CD4-positive, CD25-positive, alpha-beta regulatory T cell (primary cell): Measurements from ENCODE around the gene YOD1. TPM values are rescaled to one million over a fixed set of nuclear protein-coding genes. Genes with fewer than 3 reads are reported as not detected.

Experiments used
- ATAC-seq, 2 donors: fragments of 150-1000 bp; cut with Tn5 transposase; one replicate each; pipeline ENCODE4 v1.10.0; 2021; ENCODE audit warnings: low read depth in 2 of 2, moderate number of reproducible peaks in 2 of 2, moderate library complexity in 1 of 2
- DNase-seq, 3 donors: peaks; one replicate each; pipeline versions ENCODE4 v3.0.0 to v3.0.0-alpha.2; 2012 to 2022; ENCODE audit warnings: mixed read lengths in 1 of 3
- H3K27ac ChIP-seq: one replicate; pipeline ENCODE4 v1.7.0; 2013; ENCODE audit warnings: mild to moderate bottlenecking, low read length; ENCODE audit not compliant: insufficient read depth, poor library complexity, severe bottlenecking
- H3K27me3 ChIP-seq: one replicate; pipeline ENCODE4 v1.7.0; 2013; ENCODE audit warnings: low read length; ENCODE audit not compliant: control insufficient read depth, insufficient read depth
- H3K36me3 ChIP-seq: one replicate; pipeline ENCODE4 v1.7.0; 2013; ENCODE audit warnings: mild to moderate bottlenecking, low read length, moderate library complexity; ENCODE audit not compliant: control insufficient read depth, insufficient read depth
- H3K4me1 ChIP-seq: 2 replicates; pipeline ENCODE4 v1.7.0; 2013; ENCODE audit warnings: mild to moderate bottlenecking, low read length; ENCODE audit not compliant: insufficient read depth, control insufficient read depth, poor library complexity, severe bottlenecking
- H3K4me3 ChIP-seq: one replicate; pipeline ENCODE4 v1.7.0; 2013; ENCODE audit warnings: low read depth, mild to moderate bottlenecking, low read length, moderate library complexity
- H3K9me3 ChIP-seq, 2 experiments: 1 replicate in 1 of 2; 2 replicates in 1 of 2; pipeline ENCODE4 v1.7.0; 2013; ENCODE audit warnings: low read length in 2 of 2, mild to moderate bottlenecking in 1 of 2, moderate library complexity in 1 of 2; ENCODE audit not compliant: control insufficient read depth in 2 of 2
- H3K27ac Mint-ChIP-seq, 3 donors: one replicate each; pipeline ENCODE4 v1.8.0; 2020 to 2022; ENCODE audit warnings: mild to moderate bottlenecking in 3 of 3, mixed read lengths in 3 of 3, moderate library complexity in 2 of 3
- H3K27me3 Mint-ChIP-seq: one replicate; pipeline ENCODE4 v1.8.0; 2022; ENCODE audit warnings: mild to moderate bottlenecking, mixed read lengths
- H3K36me3 Mint-ChIP-seq: one replicate; pipeline ENCODE4 v1.8.0; 2020; ENCODE audit warnings: mixed read lengths
- H3K4me1 Mint-ChIP-seq, 4 donors: one replicate each; pipeline ENCODE4 v1.8.0; 2020 to 2022; ENCODE audit warnings: mixed read lengths in 4 of 4, mild to moderate bottlenecking in 1 of 4
- H3K4me3 Mint-ChIP-seq, 4 donors: one replicate each; pipeline ENCODE4 v1.8.0; 2020 to 2022; ENCODE audit warnings: mild to moderate bottlenecking in 4 of 4, mixed read lengths in 4 of 4, moderate library complexity in 3 of 4
- H3K9me3 Mint-ChIP-seq, 7 donors: one replicate each; pipeline ENCODE4 v1.8.0; 2020 to 2022; ENCODE audit warnings: mixed read lengths in 7 of 7, mild to moderate bottlenecking in 3 of 7, moderate library complexity in 2 of 7
- polyA plus RNA-seq, 4 donors: library from polyadenylated mRNA; unstranded; fragments of 300-500 nt; fragmentation: Illumina TruSeq; gene quantifications; one replicate each; pipeline ENCODE4 v1.2.3, GENCODE V29; 2021
- total RNA-seq: library from RNA; stranded (reverse); gene quantifications from one replicate; pipeline ENCODE4 v1.2.3, GENCODE V29; 2022

YOD1 gene
- total and polyA plus RNA-seq, 5 donors from 2014 or later = 0.76 to 10.8 (median 1.1) TPM

- no peak for ATAC-seq
These were observed 8.9 kb upstream of the YOD1 start for GRCh38 chr1:207059881-207060280.

DNA sequence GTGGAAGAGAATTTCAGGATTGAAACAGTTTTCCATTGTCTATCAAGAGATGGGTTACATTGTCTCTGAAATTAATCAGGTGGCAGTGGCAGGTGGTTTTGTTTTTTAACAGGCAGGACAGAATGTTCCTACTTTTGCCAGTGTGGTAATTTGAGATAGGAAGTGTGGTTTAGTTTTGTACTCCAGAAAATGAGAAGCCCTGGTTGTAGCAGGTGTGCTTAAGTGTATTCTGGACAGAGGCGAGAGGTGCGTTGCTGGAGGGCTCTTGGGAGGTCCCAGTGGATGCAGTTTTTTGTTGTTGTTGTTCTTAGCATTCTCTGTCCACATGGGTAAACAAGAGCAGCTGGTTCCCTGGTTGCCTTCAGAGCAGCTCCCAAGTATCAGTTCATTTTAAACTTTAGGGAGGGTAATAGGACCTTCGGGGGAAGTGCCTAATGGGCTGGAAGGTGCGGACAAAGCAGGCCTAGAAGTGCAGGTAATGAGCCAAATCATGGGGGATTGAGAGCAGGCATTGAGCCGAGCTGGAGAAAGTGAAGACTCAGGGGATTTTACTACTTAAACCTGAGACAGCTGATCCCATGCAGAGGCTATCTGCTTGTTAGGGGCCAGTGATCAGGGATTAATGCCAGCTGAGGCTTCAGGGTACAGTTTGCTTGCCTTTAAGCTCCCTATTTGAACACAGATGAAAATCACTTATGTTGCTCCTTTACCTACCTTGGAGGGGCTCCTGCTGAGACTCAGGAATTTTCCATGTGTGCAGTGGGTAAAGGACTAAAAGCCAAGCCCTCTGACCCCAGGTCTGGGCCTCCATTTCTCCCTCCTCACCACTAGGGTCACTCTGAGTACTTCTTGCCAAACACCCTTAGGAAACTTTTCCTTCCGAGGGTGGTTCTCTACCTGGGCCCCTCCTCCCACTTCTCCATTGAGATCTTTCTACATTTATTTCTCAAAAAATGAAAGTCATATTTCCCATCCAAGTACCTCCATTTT is 8.2 kb upstream of the YOD1 start:
- no peak overlapping the region for H3K27ac Mint-ChIP-seq
- no peaks in the 10 kb centered on the region for H3K9me3 Mint-ChIP-seq
- H3K27me3 Mint-ChIP-seq = peaks cover 9% of the 10 kb centered on the region
- DNase-seq = no peak
- no peak overlapping the region for H3K4me3 ChIP-seq
- no peak overlapping the region for H3K4me3 Mint-ChIP-seq
- no peak overlapping the region for H3K27ac ChIP-seq
- no peaks in the 10 kb centered on the region for H3K36me3 ChIP-seq
- H3K36me3 Mint-ChIP-seq = peaks cover 15% of the 10 kb centered on the region
- H3K4me1 Mint-ChIP-seq = peaks cover 0 to 2% (median under 1%) of the 10 kb centered on the region in 4 donors
- H3K27me3 ChIP-seq = peaks cover 9% of the 10 kb centered on the region
- ATAC-seq = no peak
- H3K9me3 ChIP-seq = no peaks in the 10 kb centered on the region
- H3K4me1 ChIP-seq = no peaks in the 10 kb centered on the region

More at GRCh38 chr1:207059881-207060280, 8.9 kb upstream of the YOD1 start:
- Mint-ChIP-seq H3K36me3 (peaks cover 15% of the 10 kb centered on the region), H3K9me3 (no peaks in the 10 kb centered on the region), H3K4me1 (no peaks in the 10 kb centered on the region), H3K4me3 (no peak overlapping the region), H3K27ac (no peak overlapping the region), H3K27me3 (peaks cover 4% of the 10 kb centered on the region)
- Histone ChIP-seq H3K4me1 (no peaks in the 10 kb centered on the region), H3K9me3 (no peaks in the 10 kb centered on the region), H3K4me3 (no peak overlapping the region), H3K36me3 (no peaks in the 10 kb centered on the region), H3K27me3 (peaks cover 9% of the 10 kb centered on the region), H3K27ac (no peak overlapping the region)
- DNase-seq = no peak

DNA sequence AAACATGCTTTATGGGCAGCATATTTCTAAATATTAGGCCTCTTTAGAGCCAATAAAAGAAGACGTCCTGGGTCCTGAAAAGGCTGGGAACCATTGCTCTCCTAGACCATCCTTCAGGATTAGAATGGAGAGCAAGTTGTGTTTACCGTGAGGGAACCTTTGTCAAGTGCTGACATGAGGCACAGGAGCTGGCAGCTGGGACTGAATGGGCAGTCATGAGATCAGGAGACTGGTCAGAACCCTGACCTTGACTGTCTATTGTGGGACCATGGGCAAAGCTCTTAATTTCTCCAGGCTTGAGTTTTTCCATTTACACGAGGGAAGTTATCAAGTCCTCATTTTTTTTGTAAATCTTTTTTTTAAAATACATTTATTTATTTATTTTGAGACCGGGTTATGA is 7.2 kb upstream of the YOD1 start:
- H3K27me3 Mint-ChIP-seq = peaks cover 11% of the 10 kb centered on the region
- H3K9me3 Mint-ChIP-seq = no peaks in the 10 kb centered on the region
- Histone ChIP-seq H3K9me3 (no peaks in the 10 kb centered on the region), H3K36me3 (no peaks in the 10 kb centered on the region), H3K4me3 (no peak overlapping the region), H3K27me3 (peaks cover 9% of the 10 kb centered on the region), H3K27ac (no peak overlapping the region), H3K4me1 (peaks cover 4% of the 10 kb centered on the region)
- H3K4me1 Mint-ChIP-seq = peaks cover 0 to 7% (median 3%) of the 10 kb centered on the region in 4 donors
- DNase-seq = no peak
- no peak overlapping the region for H3K4me3 Mint-ChIP-seq
- no peak overlapping the region for H3K27ac Mint-ChIP-seq
- peaks cover 9% of the 10 kb centered on the region for H3K36me3 Mint-ChIP-seq
- no peak for ATAC-seq

- Histone ChIP-seq H3K27me3 (peaks cover 9% of the 10 kb centered on the region), H3K9me3 (no peaks in the 10 kb centered on the region), H3K36me3 (no peaks in the 10 kb centered on the region), H3K4me1 (peaks cover 15% of the 10 kb centered on the region), H3K27ac (no peak overlapping the region), H3K4me3 (no peak overlapping the region)
- H3K27me3 Mint-ChIP-seq = peaks cover 15% of the 10 kb centered on the region
- no peaks in the 10 kb centered on the region for H3K36me3 Mint-ChIP-seq
- no peaks in the 10 kb centered on the region for H3K9me3 Mint-ChIP-seq
- ATAC-seq (no peak), DNase-seq (no peak)
- H3K4me1 Mint-ChIP-seq = peaks cover 4 to 22% (median 13%) of the 10 kb centered on the region in 4 donors
- H3K27ac Mint-ChIP-seq = no peak overlapping the region
- H3K4me3 Mint-ChIP-seq = no peak overlapping the region
These were observed 5.7 kb upstream of the YOD1 start for GRCh38 chr1:207056673-207057072.

DNA sequence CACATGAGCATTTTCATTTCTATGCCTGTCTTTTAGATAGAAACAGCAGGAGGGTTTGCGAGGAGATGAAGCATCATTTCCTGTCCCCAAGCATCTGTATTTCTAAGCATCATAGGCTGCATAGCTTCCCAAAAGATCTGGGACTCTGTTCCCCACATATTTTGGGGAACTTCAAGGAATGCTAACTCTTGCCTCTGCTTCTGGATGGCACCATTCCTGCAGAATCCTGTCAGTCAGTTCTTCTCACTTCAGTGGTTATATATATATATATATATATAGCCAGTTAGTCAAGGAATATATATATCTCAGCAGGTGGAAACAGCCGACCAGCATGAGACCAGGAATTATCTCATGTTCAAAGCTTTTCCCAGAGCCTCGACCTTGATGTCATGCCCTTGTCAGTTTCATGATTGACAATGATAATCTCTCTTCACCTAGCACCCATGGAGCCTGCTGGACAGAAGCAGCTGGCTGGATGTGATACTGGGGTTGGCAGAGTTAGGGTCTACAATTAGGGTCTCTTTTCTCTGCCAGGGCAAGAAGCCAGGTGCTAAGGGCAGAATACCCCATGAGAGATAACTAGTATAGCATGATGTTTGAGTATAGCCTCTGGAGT is 4.5 kb upstream of the YOD1 start:
- Histone ChIP-seq H3K4me3 (no peak overlapping the region), H3K4me1 (peaks cover 21% of the 10 kb centered on the region), H3K9me3 (no peaks in the 10 kb centered on the region), H3K36me3 (no peaks in the 10 kb centered on the region), H3K27me3 (peaks cover 9% of the 10 kb centered on the region), H3K27ac (no peak overlapping the region)
- DNase-seq (no peak), ATAC-seq (no peak)
- no peaks in the 10 kb centered on the region for H3K36me3 Mint-ChIP-seq
- no peak overlapping the region for H3K27ac Mint-ChIP-seq
- H3K27me3 Mint-ChIP-seq = peaks cover 15% of the 10 kb centered on the region
- H3K9me3 Mint-ChIP-seq = peaks cover 0 to 2% (median 0%) of the 10 kb centered on the region in 7 donors
- H3K4me1 Mint-ChIP-seq = peaks cover 4 to 30% (median 17%) of the 10 kb centered on the region in 4 donors
- peak overlapping the region in 2 of 4 donors; percentile 12 to 36 for H3K4me3 Mint-ChIP-seq

DNA sequence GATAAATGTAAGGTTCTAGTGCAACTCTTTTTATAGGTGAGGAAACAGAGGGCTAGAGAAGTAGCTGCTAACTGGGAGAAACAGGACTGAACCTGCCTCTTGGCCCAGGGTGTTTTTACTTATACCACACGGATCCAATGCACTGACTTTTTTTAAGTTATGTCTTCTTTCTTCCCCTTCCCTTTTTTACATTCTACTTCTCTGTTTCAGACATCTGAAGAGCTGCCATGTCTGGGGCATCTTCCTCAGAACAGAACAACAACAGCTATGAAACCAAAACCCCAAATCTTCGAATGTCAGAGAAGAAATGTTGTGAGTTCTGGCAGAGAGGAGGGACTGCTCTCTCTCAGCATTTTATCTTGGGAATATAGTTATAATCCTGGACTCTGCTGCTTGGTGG is 3.5 kb upstream of the YOD1 start:
- Mint-ChIP-seq H3K4me1 (peaks cover 10 to 38% (median 24%) of the 10 kb centered on the region in 4 donors), H3K4me3 (peak overlapping the region; percentile 4 to 100 (median 85)), H3K9me3 (peaks cover 0 to 2% (median 0%) of the 10 kb centered on the region in 7 donors), H3K27me3 (peaks cover 20% of the 10 kb centered on the region), H3K27ac (peak overlapping the region in 2 of 3 donors; percentile 61 to 74), H3K36me3 (no peaks in the 10 kb centered on the region)
- ATAC-seq = no peak
- no peak overlapping the region for H3K4me3 ChIP-seq
- H3K9me3 ChIP-seq = no peaks in the 10 kb centered on the region
- peaks cover 7% of the 10 kb centered on the region for H3K27me3 ChIP-seq
- H3K27ac ChIP-seq = no peak overlapping the region
- H3K36me3 ChIP-seq = no peaks in the 10 kb centered on the region
- DNase-seq = no peak
- peaks cover 27% of the 10 kb centered on the region for H3K4me1 ChIP-seq

- H3K27me3 Mint-ChIP-seq = peaks cover 20% of the 10 kb centered on the region
- H3K4me3 Mint-ChIP-seq = peak within 1 kb of the TSS; percentile 93 to 100 (median 97)
- H3K36me3 Mint-ChIP-seq = peaks cover 5% of the 10 kb centered on the region
- H3K27me3 ChIP-seq = peaks cover 5% of the 10 kb centered on the region
- peak within 1 kb of the TSS; percentile 70 for H3K27ac ChIP-seq
- ATAC-seq = peak; percentile 85 to 87
- peak; percentile 93 to 94 (median 94) for DNase-seq
- H3K4me1 Mint-ChIP-seq = peaks cover 11 to 47% (median 30%) of the 10 kb centered on the region in 4 donors
- peaks cover 0 to 2% (median 0%) of the 10 kb centered on the region in 7 donors for H3K9me3 Mint-ChIP-seq
- peak within 1 kb of the TSS; percentile 88 for H3K4me3 ChIP-seq
- H3K9me3 ChIP-seq = no peaks in the 10 kb centered on the region
- peak within 1 kb of the TSS; percentile 86 to 99 (median 95) for H3K27ac Mint-ChIP-seq
- peaks cover 13% of the 10 kb centered on the region for H3K36me3 ChIP-seq
- H3K4me1 ChIP-seq = peaks cover 31% of the 10 kb centered on the region
These were observed 2.1 kb upstream of the YOD1 start, which contains the start of gene PFKFB2 for GRCh38 chr1:207052911-207053769. Gene PFKFB2 (plus strand): TSS chr1:207053275. CDS start chr1:207054718, 1,443 bp downstream.
